ENCODE measurements around the gene C2orf78. TPM values are rescaled to one million over a fixed set of nuclear protein-coding genes. Genes with fewer than 3 reads are reported as not detected.
"Not testable (repeated sequence)": the region's sequence is repeated elsewhere in the genome, so short reads cannot be mapped to it uniquely, and the experiment has no call there.

C2orf78 gene
- total RNA-seq, 2 experiments from 2014 or later, result not detected

DNA sequence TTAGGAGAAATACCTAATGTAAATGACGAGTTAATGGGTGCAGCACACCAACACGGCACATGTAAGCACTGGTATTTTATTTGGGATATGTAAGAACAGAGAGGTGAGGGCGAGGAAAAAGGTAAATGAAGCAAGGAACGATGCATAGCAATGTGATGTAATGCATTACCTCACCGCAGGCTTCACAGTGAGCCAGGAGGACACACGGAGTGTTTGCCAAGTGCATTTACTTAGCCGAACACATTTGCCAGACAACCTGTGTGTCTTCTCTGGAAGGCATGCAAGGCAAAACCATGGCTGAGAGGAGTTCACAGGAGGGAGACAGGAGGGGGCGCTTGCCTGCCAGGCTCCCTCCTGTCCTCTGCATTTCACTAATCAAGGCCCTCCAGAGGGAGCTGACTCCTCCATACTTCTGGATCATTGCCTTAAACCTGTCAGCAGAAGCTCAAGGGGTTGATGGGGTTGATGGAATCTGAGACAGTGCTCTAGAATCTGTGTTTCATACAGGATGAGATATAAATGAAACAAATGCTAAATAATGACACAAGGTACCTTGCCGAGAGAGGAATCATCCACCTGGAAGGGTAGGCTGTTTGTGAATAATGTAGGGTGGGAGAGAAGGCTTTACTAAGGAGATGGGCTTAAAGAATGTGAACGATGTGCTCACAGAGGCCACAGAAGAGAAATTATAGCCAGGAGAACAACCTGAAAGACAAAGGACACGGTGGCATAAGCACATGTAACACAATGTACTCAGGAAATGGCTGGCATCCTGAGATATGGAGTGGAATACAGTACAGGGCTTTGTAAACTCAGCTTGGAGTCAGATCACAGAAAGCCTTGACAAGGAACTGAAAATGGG is 37.7 kb upstream of the C2orf78 start:
- Mint-ChIP-seq H3K4me3 (no peak overlapping the region), H3K27ac (no peak overlapping the region), H3K4me1 (ENCODE audit: low read depth) (no peaks in the 10 kb centered on the region), H3K36me3 (ENCODE audit: low read depth) (peaks cover 78% of the 10 kb centered on the region), H3K9me3 (no peaks in the 10 kb centered on the region), H3K27me3 (no peaks in the 10 kb centered on the region)
- Histone ChIP-seq H3K27me3 (ENCODE audit: control insufficient read depth in 1 of 2, insufficient read depth in 2 of 2, low read length in 2 of 2) (no peaks in the 10 kb centered on the region), H3K36me3 (ENCODE audit: insufficient read depth, low read length) (peaks cover 46% of the 10 kb centered on the region), H3K9me3 (ENCODE audit: control insufficient read depth in 1 of 2, insufficient read depth in 1 of 2, low read length in 2 of 2) (no peaks in the 10 kb centered on the region), H3K4me3 (ENCODE audit: low read length) (no peak overlapping the region), H3K4me1 (ENCODE audit: insufficient read depth, low read length) (no peaks in the 10 kb centered on the region), H3K27ac (ENCODE audit: low read depth in 1 of 2, low read length in 2 of 2) (no peak overlapping the region)
- CTCF ChIA-PET, result no interaction called here
- no peak for TF ChIP-seq CTCF (IDR thresholded peaks at IDR 0.05)
- no peak for ATAC-seq (ENCODE audit: poor library complexity)
- no peak for DNase-seq
- POLR2A ChIA-PET, result interaction anchor here (1.2 kb wide), 1 partner anchor 9 kb away, joined by 3 read pairs; the partner anchor contains the start of gene TPRKB
- intact Hi-C loops (cut with DNase I, micrococcal nuclease), result no loop called here

GRCh38 chr2:73746877-73747208 is 37.1 kb upstream of the C2orf78 start:
- TF ChIP-seq CTCF (IDR thresholded peaks at IDR 0.05), result no peak
- H3K36me3 Mint-ChIP-seq (ENCODE audit: low read depth), result peaks cover 75% of the 10 kb centered on the region
- no peak for ATAC-seq (ENCODE audit: poor library complexity)
- H3K4me3 ChIP-seq (ENCODE audit: low read length), result no peak overlapping the region
- peaks cover 48% of the 10 kb centered on the region for H3K36me3 ChIP-seq (ENCODE audit: insufficient read depth, low read length)
- ChIA-PET POLR2A (interaction anchor here (1.2 kb wide), 1 partner anchor 10 kb away, joined by 3 read pairs; the partner anchor contains the start of gene TPRKB), CTCF (no interaction called here)
- H3K4me1 ChIP-seq (ENCODE audit: insufficient read depth, low read length), result no peaks in the 10 kb centered on the region
- no peaks in the 10 kb centered on the region for H3K27me3 ChIP-seq (ENCODE audit: control insufficient read depth in 1 of 2, insufficient read depth in 2 of 2, low read length in 2 of 2)
- no peaks in the 10 kb centered on the region for H3K27me3 Mint-ChIP-seq
- H3K27ac ChIP-seq (ENCODE audit: low read depth in 1 of 2, low read length in 2 of 2), result no peak overlapping the region
- intact Hi-C loops (cut with DNase I, micrococcal nuclease), result no loop called here
- no peaks in the 10 kb centered on the region for H3K4me1 Mint-ChIP-seq (ENCODE audit: low read depth)
- no peak overlapping the region for H3K4me3 Mint-ChIP-seq
- H3K9me3 ChIP-seq (ENCODE audit: control insufficient read depth in 1 of 2, insufficient read depth in 1 of 2, low read length in 2 of 2), result no peaks in the 10 kb centered on the region
- H3K27ac Mint-ChIP-seq, result no peak overlapping the region
- H3K9me3 Mint-ChIP-seq, result no peaks in the 10 kb centered on the region
- DNase-seq, result no peak

- DNase-seq (no peak), ATAC-seq (ENCODE audit: poor library complexity) (no peak)
- no peaks in the 10 kb centered on the region for H3K27me3 ChIP-seq (ENCODE audit: control insufficient read depth in 1 of 2, insufficient read depth in 2 of 2, low read length in 2 of 2)
- ChIA-PET POLR2A (no interaction called here), CTCF (no interaction called here)
- Mint-ChIP-seq H3K36me3 (ENCODE audit: low read depth) (peaks cover 87% of the 10 kb centered on the region), H3K4me1 (ENCODE audit: low read depth) (no peaks in the 10 kb centered on the region), H3K4me3 (no peak overlapping the region), H3K27ac (no peak overlapping the region), H3K27me3 (no peaks in the 10 kb centered on the region), H3K9me3 (no peaks in the 10 kb centered on the region)
- no peaks in the 10 kb centered on the region for H3K4me1 ChIP-seq (ENCODE audit: insufficient read depth, low read length)
- peaks cover 0 to 4% of the 10 kb centered on the region in 2 experiments for H3K9me3 ChIP-seq (ENCODE audit: control insufficient read depth in 1 of 2, insufficient read depth in 1 of 2, low read length in 2 of 2)
- no peak overlapping the region for H3K4me3 ChIP-seq (ENCODE audit: low read length)
- peaks cover 54% of the 10 kb centered on the region for H3K36me3 ChIP-seq (ENCODE audit: insufficient read depth, low read length)
- intact Hi-C loops (cut with DNase I, micrococcal nuclease), result no loop called here
- H3K27ac ChIP-seq (ENCODE audit: low read depth in 1 of 2, low read length in 2 of 2), result no peak overlapping the region
- no peak for TF ChIP-seq CTCF (IDR thresholded peaks at IDR 0.05)
Measured at GRCh38 chr2:73749314-73749713, 34.7 kb upstream of the C2orf78 start.

- H3K4me1 ChIP-seq (ENCODE audit: insufficient read depth, low read length); H3K27ac Mint-ChIP-seq; H3K27me3 Mint-ChIP-seq; H3K9me3 Mint-ChIP-seq; H3K4me1 Mint-ChIP-seq (ENCODE audit: low read depth); POLR2A ChIA-PET; H3K4me3 Mint-ChIP-seq; H3K27me3 ChIP-seq (ENCODE audit: control insufficient read depth in 1 of 2, insufficient read depth in 2 of 2, low read length in 2 of 2); H3K4me3 ChIP-seq (ENCODE audit: low read length); ATAC-seq (ENCODE audit: poor library complexity); H3K9me3 ChIP-seq (ENCODE audit: control insufficient read depth in 1 of 2, insufficient read depth in 1 of 2, low read length in 2 of 2); H3K27ac ChIP-seq (ENCODE audit: low read depth in 1 of 2, low read length in 2 of 2); CTCF ChIA-PET; DNase-seq; intact Hi-C loops (cut with DNase I, micrococcal nuclease): not testable (repeated sequence)
- H3K36me3 Mint-ChIP-seq (ENCODE audit: low read depth), result peaks cover 87% of the 10 kb centered on the region
- H3K36me3 ChIP-seq (ENCODE audit: insufficient read depth, low read length), result peaks cover 65% of the 10 kb centered on the region
Measured at GRCh38 chr2:73754332-73754731, 29.7 kb upstream of the C2orf78 start.

Data from CD4-positive, alpha-beta T cell (primary cell).